ENCODE results near the gene LRMDA.

The LRMDA gene

GRCh38 chr10:76150876-76151288 is 719.5 kb downstream of the LRMDA start:
- DNase-seq = no peak

- DNase-seq = no peak
These were observed 720.8 kb downstream of the LRMDA start for GRCh38 chr10:76152186-76152585.

- DNase-seq = no peak
These were observed 724.5 kb downstream of the LRMDA start for GRCh38 chr10:76155961-76156360.

GRCh38 chr10:76160446-76161300 is 729.2 kb downstream of the LRMDA start:
- no peak for DNase-seq

- no peak for DNase-seq
These were observed 729.8 kb downstream of the LRMDA start for GRCh38 chr10:76161301-76161582.

- no peak for DNase-seq
These were observed 737.0 kb downstream of the LRMDA start for GRCh38 chr10:76168437-76168836.

- DNase-seq = no peak
These were observed 737.8 kb downstream of the LRMDA start for GRCh38 chr10:76169246-76169645.

GRCh38 chr10:76172020-76172419 is 740.6 kb downstream of the LRMDA start:
- DNase-seq = no peak

- no peak for DNase-seq
These were observed 744.2 kb downstream of the LRMDA start for GRCh38 chr10:76175533-76176165.

- no peak for DNase-seq
These were observed 744.7 kb downstream of the LRMDA start for GRCh38 chr10:76176166-76176550.

GRCh38 chr10:76177936-76178335 is 746.5 kb downstream of the LRMDA start:
- no peak for DNase-seq

- no peak for DNase-seq
These were observed 747.3 kb downstream of the LRMDA start for GRCh38 chr10:76178532-76179292.

GRCh38 chr10:76179806-76180205 is 748.4 kb downstream of the LRMDA start:
- no peak for DNase-seq

- no peak for DNase-seq
These were observed 753.2 kb downstream of the LRMDA start for GRCh38 chr10:76184647-76185046.

GRCh38 chr10:76185471-76186301 is 754.3 kb downstream of the LRMDA start:
- no peak for DNase-seq

GRCh38 chr10:76188216-76188615 is 756.8 kb downstream of the LRMDA start:
- DNase-seq = no peak

- DNase-seq = no peak
These were observed 759.3 kb downstream of the LRMDA start for GRCh38 chr10:76190634-76191270.

- DNase-seq = no peak
These were observed 759.9 kb downstream of the LRMDA start for GRCh38 chr10:76191336-76191735.

GRCh38 chr10:76192151-76192550 is 760.7 kb downstream of the LRMDA start:
- DNase-seq = no peak

GRCh38 chr10:76192694-76193320 is 761.4 kb downstream of the LRMDA start:
- no peak for DNase-seq

GRCh38 chr10:76195654-76196390 is 764.4 kb downstream of the LRMDA start:
- DNase-seq = no peak

All from activated CD8-positive, alpha-beta memory T cell treated with anti-CD3 and anti-CD28 coated beads for 24 hours (primary cell).